Measurements from ENCODE around the gene PLD3. TPM values are rescaled to one million over a fixed set of nuclear protein-coding genes. Genes with fewer than 3 reads are reported as not detected.

PLD3 gene
- polyA plus RNA-seq, 1 experiment = 395 TPM

DNA sequence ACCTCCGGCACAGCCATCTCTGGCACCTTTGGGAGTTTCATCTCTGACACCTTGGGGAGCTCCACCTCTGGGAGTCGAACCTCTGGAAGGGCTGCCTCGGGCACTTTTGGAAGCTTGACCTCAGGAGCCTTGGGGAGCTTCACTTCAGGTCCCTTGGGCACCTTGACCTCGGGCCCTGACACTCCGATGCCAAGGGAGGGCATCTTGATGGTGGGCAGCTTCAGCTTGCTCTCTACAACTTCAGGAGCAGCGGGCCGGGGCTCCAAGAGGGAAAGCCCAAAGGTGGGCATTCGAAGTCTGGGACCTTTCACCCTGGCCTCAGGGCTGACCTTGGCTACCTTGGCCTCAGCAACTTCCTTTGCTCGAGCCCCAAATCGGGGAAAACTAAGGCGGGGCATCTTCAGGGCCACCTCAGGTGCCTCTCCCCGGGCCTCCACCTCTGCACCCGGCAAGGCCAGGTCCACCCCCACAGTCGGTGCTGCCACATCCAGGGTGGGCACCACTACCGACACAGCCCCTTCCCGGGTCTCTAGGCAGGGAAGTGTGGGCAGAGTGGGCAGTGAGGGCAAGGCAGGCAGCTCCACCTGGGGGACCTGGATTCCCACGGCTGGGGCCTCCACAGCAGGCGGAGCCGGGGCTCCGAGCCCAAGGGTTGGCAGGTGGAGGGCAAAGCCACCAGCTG, 48.5 kb downstream of the PLD3 start:
- no peaks in the 10 kb centered on the region; the same call in 1 of the 2 replicates for H3K9me3 ChIP-seq (ENCODE audit: control insufficient read depth, insufficient read depth, low read length)
- no peaks in the 10 kb centered on the region for H3K27me3 ChIP-seq (ENCODE audit: control insufficient read depth, insufficient read depth, low read length)
- no peak for DNase-seq (ENCODE audit: low read depth, low spot score)
- H3K27ac ChIP-seq (ENCODE audit: low read depth, low read length) = no peak overlapping the region
- ChIA-PET CTCF (interaction anchor here (0.9 kb wide), 1 partner anchor 21 kb away, joined by 3 read pairs; no protein-coding TSS in a partner anchor), POLR2A (no interaction called here)
- H3K4me3 ChIP-seq (ENCODE audit: low read depth, low read length) = no peak overlapping the region
- TF ChIP-seq, protein P1, sequence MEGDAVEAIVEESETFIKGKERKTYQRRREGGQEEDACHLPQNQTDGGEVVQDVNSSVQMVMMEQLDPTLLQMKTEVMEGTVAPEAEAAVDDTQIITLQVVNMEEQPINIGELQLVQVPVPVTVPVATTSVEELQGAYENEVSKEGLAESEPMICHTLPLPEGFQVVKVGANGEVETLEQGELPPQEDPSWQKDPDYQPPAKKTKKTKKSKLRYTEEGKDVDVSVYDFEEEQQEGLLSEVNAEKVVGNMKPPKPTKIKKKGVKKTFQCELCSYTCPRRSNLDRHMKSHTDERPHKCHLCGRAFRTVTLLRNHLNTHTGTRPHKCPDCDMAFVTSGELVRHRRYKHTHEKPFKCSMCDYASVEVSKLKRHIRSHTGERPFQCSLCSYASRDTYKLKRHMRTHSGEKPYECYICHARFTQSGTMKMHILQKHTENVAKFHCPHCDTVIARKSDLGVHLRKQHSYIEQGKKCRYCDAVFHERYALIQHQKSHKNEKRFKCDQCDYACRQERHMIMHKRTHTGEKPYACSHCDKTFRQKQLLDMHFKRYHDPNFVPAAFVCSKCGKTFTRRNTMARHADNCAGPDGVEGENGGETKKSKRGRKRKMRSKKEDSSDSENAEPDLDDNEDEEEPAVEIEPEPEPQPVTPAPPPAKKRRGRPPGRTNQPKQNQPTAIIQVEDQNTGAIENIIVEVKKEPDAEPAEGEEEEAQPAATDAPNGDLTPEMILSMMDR (IDR thresholded peaks at IDR 0.05; ENCODE audit: low read depth, low read length) = no peak

DNA sequence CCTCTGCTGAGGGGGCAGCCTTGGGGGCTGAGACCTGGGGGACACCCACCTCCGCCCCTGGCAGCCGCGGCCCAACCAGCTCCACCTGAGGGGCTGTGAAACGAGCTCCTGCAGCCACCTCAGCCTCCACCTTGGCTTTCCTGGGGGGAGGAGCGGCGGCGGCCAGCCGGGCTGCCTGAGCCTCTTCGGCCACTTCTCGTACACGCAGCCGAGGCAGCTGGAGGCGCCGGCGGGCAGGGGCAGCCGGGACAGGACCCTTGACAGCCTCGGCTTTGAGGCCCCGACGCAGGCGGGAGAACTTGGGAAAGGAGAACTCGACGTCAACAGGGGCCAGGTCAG, 49.0 kb downstream of the PLD3 start:
- TF ChIP-seq, protein P1 (IDR thresholded peaks at IDR 0.05; ENCODE audit: low read depth, low read length) = no peak
- no peak overlapping the region for H3K4me3 ChIP-seq (ENCODE audit: low read depth, low read length)
- no peaks in the 10 kb centered on the region for H3K27me3 ChIP-seq (ENCODE audit: control insufficient read depth, insufficient read depth, low read length)
- ChIA-PET POLR2A (no interaction called here), CTCF (no interaction called here)
- no peak for DNase-seq (ENCODE audit: low read depth, low spot score)
- H3K27ac ChIP-seq (ENCODE audit: low read depth, low read length) = no peak overlapping the region
- H3K9me3 ChIP-seq (ENCODE audit: control insufficient read depth, insufficient read depth, low read length) = no peaks in the 10 kb centered on the region; the same call in 1 of the 2 replicates

DNA sequence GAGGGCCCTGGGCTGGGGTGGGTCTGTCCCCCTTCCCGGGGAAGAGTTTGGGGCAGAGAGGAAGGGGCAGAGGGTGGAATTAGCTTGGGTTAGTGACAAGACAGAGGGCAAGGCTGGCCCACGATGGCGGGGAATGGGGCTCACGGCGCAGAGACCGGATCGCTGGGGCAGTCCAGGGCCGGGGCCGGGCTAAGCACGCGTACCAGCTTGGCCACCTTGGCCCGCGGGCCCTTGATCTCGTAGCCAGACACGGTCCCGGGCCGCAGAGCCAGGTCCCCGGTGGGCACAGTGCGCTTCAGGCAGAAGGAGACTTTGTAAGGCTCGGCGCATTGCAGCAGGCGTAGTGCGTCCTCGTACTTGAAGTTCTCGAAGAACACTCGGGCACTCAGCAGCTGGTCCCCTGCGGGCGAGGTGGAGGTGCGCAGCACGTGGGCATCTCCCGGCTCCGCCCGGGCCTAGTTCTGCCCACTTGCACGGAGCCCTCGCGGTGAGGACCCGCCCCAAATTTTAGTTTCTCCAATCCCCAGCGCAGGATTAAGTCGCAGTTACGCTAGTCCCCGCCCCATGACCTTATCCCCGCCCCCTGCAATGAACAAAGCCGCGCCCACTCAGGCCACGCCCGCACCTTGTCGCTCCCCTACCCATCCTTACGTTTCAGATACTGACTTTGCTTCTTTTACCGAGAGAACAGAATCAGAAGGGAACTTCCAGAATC, 50.1 kb downstream of the PLD3 start:
- TF ChIP-seq, protein P1 (IDR thresholded peaks at IDR 0.05; ENCODE audit: low read depth, low read length) = no peak
- no peak overlapping the region for H3K27ac ChIP-seq (ENCODE audit: low read depth, low read length)
- POLR2A ChIA-PET = no interaction called here
- DNase-seq (ENCODE audit: low read depth, low spot score) = no peak
- CTCF ChIA-PET = no interaction called here
- no peaks in the 10 kb centered on the region; the same call in 1 of the 2 replicates for H3K9me3 ChIP-seq (ENCODE audit: control insufficient read depth, insufficient read depth, low read length)
- H3K4me3 ChIP-seq (ENCODE audit: low read depth, low read length) = no peak overlapping the region
- no peaks in the 10 kb centered on the region for H3K27me3 ChIP-seq (ENCODE audit: control insufficient read depth, insufficient read depth, low read length)

DNA sequence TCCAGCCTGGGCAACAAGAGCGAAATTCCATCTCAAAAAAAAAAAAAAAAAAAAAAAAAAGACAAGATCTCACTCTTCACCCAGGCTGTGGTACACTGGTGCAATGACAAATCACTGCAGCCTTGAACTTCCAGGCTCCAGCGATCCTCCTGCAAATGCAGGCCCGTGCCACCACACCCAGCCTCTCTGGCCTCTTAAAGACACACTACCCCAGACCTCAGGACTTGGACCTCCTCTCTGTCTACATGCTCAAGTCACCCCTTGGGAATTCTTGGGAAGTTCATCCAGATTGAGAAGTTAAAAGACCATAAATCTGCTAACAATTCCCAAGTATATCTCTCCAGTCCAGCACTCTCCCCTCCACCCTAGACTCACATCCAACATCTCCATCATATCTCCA, 52.1 kb downstream of the PLD3 start:
- ChIA-PET CTCF (no interaction called here), POLR2A (no interaction called here)
- TF ChIP-seq, protein P1 (IDR thresholded peaks at IDR 0.05; ENCODE audit: low read depth, low read length) = no peak
- Histone ChIP-seq H3K9me3 (ENCODE audit: control insufficient read depth, insufficient read depth, low read length) (no peaks in the 10 kb centered on the region; the same call in 1 of the 2 replicates), H3K27me3 (ENCODE audit: control insufficient read depth, insufficient read depth, low read length) (no peaks in the 10 kb centered on the region), H3K27ac (ENCODE audit: low read depth, low read length) (no peak overlapping the region), H3K4me3 (ENCODE audit: low read depth, low read length) (no peak overlapping the region)
- no peak for DNase-seq (ENCODE audit: low read depth, low spot score)
